Thyroid gland (tissue), 4 donors: ENCODE data around the gene FBXO44. TPM values are rescaled to one million over a fixed set of nuclear protein-coding genes. Genes with fewer than 3 reads are reported as not detected.

ENCODE experiments used
- DNase-seq, 2 donors: peaks; one replicate each; pipeline ENCODE4 v3.0.0-alpha.2; 2019
- H3K27ac ChIP-seq, 3 donors: fragments of 200-600 bp; sonication (generic); 1 replicate in 2 of 3; 2 replicates in 1 of 3; pipeline ENCODE4 v1.5.1; 2016 to 2019; ENCODE audit warnings: mild to moderate bottlenecking in 1 of 3, moderate library complexity in 1 of 3
- H3K27me3 ChIP-seq: fragments of 200-600 bp; sonication (generic); one replicate; pipeline ENCODE4 v1.5.1; 2019
- H3K36me3 ChIP-seq, 2 donors: fragments of 200-600 bp; sonication (generic); one replicate each; pipeline ENCODE4 v1.5.1; 2016 to 2019
- H3K4me1 ChIP-seq, 2 donors: fragments of 200-600 bp; sonication (generic); one replicate each; pipeline ENCODE4 v1.5.1; 2017 to 2019
- H3K4me3 ChIP-seq, 3 donors: fragments of 200-600 bp; sonication (generic); replicated peaks in 1 of 3; 1 replicate in 2 of 3; 2 replicates in 1 of 3; pipeline ENCODE4 v1.5.1; 2016; ENCODE audit warnings: mild to moderate bottlenecking in 1 of 3
- H3K9me3 ChIP-seq: fragments of 200-600 bp; sonication (generic); one replicate; pipeline ENCODE4 v1.5.1; 2017
- POLR2A ChIP-seq, 2 donors: fragments of 450-650 bp; IDR thresholded peaks; one replicate each; pipeline ENCODE4 v1.6.1; 2017; ENCODE audit warnings: antibody characterized with exemption in 2 of 2, mild to moderate bottlenecking in 2 of 2, moderate library complexity in 1 of 2
- WGBS, 2 donors: methylation state at CpG; one replicate each; pipeline ENCODE4 v1.1.5; 2017; 5-methylcytosine and 5-hydroxymethylcytosine counted together
- intact Hi-C: fragments of 100-400 bp; cut with DNase I; formaldehyde crosslinking; loops from one replicate; pipeline ENCODE4 v1.15.1; 2023
- total RNA-seq, 4 donors: library from RNA; depleted of rRNA; stranded (reverse); fragments of >200 nt; gene quantifications; one replicate each; pipeline ENCODE4 v1.2.3, GENCODE V29; 2016
- TF ChIP-seq, protein P1 (sequence below), 6 experiments: fragments of 200-600 bp in 3 of 6; fragments of 450-650 bp in 3 of 6; sonication (generic) in 3 of 6; IDR thresholded peaks; one replicate each; pipeline ENCODE4 v1.5.1; 2016 to 2019; ENCODE audit warnings: antibody characterized with exemption in 6 of 6, mild to moderate bottlenecking in 2 of 6, inconsistent platforms in 1 of 6, moderate library complexity in 1 of 6

The FBXO44 gene
- total RNA-seq, 4 donors from 2014 or later = 33.1 to 40.9 (median 34.4) TPM

DNA sequence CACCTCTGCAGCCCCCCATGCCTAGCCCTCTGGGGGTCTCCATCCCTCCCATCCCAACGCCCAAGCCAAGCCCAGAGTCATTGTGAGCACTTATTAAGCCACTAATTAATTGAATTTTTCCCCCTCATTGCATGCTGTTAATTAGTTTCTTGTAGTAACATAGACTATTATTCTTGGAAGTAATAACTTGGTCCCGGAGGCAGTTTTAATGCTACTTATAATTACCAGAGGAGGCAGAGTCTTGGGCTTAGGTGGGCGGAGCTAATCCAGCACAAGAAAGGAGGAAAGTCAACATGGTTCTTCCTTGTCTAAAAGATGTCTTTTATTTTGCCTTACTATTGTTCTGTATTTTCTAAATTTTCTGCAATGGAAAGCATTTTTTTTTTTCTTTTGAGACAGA lies 28.1 kb upstream of the FBXO44 start:
- no peak for DNase-seq
- Histone ChIP-seq H3K9me3 (no peaks in the 10 kb centered on the region), H3K27me3 (no peaks in the 10 kb centered on the region), H3K4me3 (no peak overlapping the region), H3K27ac (no peak overlapping the region), H3K4me1 (no peaks in the 10 kb centered on the region), H3K36me3 (no peaks in the 10 kb centered on the region)
- no peak for TF ChIP-seq POLR2A (IDR thresholded peaks at IDR 0.05)
- TF ChIP-seq, protein P1, sequence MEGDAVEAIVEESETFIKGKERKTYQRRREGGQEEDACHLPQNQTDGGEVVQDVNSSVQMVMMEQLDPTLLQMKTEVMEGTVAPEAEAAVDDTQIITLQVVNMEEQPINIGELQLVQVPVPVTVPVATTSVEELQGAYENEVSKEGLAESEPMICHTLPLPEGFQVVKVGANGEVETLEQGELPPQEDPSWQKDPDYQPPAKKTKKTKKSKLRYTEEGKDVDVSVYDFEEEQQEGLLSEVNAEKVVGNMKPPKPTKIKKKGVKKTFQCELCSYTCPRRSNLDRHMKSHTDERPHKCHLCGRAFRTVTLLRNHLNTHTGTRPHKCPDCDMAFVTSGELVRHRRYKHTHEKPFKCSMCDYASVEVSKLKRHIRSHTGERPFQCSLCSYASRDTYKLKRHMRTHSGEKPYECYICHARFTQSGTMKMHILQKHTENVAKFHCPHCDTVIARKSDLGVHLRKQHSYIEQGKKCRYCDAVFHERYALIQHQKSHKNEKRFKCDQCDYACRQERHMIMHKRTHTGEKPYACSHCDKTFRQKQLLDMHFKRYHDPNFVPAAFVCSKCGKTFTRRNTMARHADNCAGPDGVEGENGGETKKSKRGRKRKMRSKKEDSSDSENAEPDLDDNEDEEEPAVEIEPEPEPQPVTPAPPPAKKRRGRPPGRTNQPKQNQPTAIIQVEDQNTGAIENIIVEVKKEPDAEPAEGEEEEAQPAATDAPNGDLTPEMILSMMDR (IDR thresholded peaks at IDR 0.05) = no peak
- intact Hi-C loops = no loop called here
- WGBS, 2 donors = 70 to 72% methylated on average over 3 of the region's 3 CpGs

- no peaks in the 10 kb centered on the region for H3K4me1 ChIP-seq
- 95 to 96% methylated on average over 7 of the region's 7 CpGs for WGBS, 2 donors
- no peaks in the 10 kb centered on the region for H3K9me3 ChIP-seq
Observed at GRCh38 chr1:11628767-11629166, 25.9 kb upstream of the FBXO44 start.

GRCh38 chr1:11629184-11630016 lies 25.3 kb upstream of the FBXO44 start:
- intact Hi-C loops = loop anchor here (10.0 kb wide), 1 partner anchor 285 kb away; no protein-coding TSS in a partner anchor
- TF ChIP-seq, protein P1 (IDR thresholded peaks at IDR 0.05) = no peak
- no peak for TF ChIP-seq POLR2A (IDR thresholded peaks at IDR 0.05)
- no peak for DNase-seq
- Histone ChIP-seq H3K27ac (no peak overlapping the region), H3K36me3 (no peaks in the 10 kb centered on the region), H3K4me1 (no peaks in the 10 kb centered on the region), H3K9me3 (no peaks in the 10 kb centered on the region), H3K27me3 (no peaks in the 10 kb centered on the region), H3K4me3 (no peak overlapping the region)
- 53 to 54% methylated on average over 11 to 14 of the region's 15 CpGs for WGBS, 2 donors

More at GRCh38 chr1:11628767-11629166, 25.9 kb upstream of the FBXO44 start:
- no peak for DNase-seq
- Histone ChIP-seq H3K27ac (no peak overlapping the region), H3K27me3 (no peaks in the 10 kb centered on the region), H3K36me3 (no peaks in the 10 kb centered on the region), H3K4me3 (no peak overlapping the region)
- TF ChIP-seq POLR2A (IDR thresholded peaks at IDR 0.05) = no peak
- TF ChIP-seq, protein P1 (IDR thresholded peaks at IDR 0.05) = no peak
- intact Hi-C loops = no loop called here

DNA sequence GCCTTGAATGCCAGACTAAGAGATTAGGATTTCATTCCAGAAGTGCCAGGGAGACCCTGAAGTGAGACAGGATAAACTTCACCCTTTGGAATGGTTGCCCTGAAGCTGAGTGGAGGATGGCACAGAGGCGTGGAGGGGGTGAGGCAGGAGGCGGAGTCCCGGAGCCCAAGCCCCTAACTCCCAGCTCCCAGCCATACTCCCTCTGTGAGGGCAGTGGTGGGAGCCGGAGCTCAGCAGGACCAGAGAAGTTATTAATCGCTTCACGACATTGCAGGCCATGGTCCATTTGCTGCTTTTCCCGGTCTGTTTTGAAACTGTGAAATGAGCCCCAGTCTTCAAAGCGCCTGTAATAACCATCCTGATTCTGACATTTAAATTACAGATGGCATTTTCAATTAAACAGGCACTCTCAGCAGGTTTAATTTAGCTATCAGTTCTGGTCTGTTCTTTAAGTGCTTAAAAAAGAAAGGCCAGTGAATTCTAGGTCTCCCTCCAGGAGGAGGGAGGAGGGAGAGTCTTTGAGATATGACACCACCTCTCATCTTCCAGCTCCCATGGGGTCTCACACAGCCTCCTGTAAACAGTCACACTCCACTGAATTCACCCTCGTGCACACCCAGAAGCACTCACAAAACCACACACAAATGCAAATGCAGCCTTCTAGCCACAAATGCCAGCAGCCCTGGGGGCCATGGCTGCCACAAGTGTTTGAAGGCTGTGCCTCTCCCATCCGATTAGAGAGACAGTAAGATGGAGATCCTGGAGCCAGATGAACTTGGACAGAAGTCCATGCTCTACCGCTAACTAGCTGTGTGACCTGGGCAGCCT lies 20.1 kb upstream of the FBXO44 start:
- no peak for DNase-seq
- WGBS, 2 donors = 67 to 75% methylated on average over 11 of the region's 11 CpGs
- H3K4me3 ChIP-seq = no peak overlapping the region
- H3K36me3 ChIP-seq = no peaks in the 10 kb centered on the region
- intact Hi-C loops = loop anchor here (10.0 kb wide), 1 partner anchor 290 kb away; no protein-coding TSS in a partner anchor
- H3K9me3 ChIP-seq = no peaks in the 10 kb centered on the region
- no peak for TF ChIP-seq POLR2A (IDR thresholded peaks at IDR 0.05)
- TF ChIP-seq, protein P1 (IDR thresholded peaks at IDR 0.05) = no peak
- no peak overlapping the region for H3K27ac ChIP-seq
- H3K4me1 ChIP-seq = no peaks in the 10 kb centered on the region
- H3K27me3 ChIP-seq = no peaks in the 10 kb centered on the region
